Activated naive CD4-positive, alpha-beta T cell treated with anti-CD3 and anti-CD28 coated beads for 36 hours (primary cell): Measurements from ENCODE around the gene GART. TPM values are rescaled to one million over a fixed set of nuclear protein-coding genes. Genes with fewer than 3 reads are reported as not detected.

Experiments used
- CTCF ChIA-PET: fragments of 350-600 bp; sonication (Branson Sonifier 250); formaldehyde crosslinking; loops from one replicate; lab custom pipeline; 2021; ENCODE audit warnings: antibody characterized with exemption; lab: Charles Lee
- DNase-seq: peaks from one replicate; pipeline ENCODE4 v3.0.0-alpha.2; 2020
- H3K27ac Mint-ChIP-seq: one replicate; pipeline ENCODE4 v1.8.0; 2021; ENCODE audit warnings: mild to moderate bottlenecking, mixed read lengths
- H3K27me3 Mint-ChIP-seq: one replicate; pipeline ENCODE4 v1.8.0; 2021; ENCODE audit warnings: low read depth, mixed read lengths
- H3K36me3 Mint-ChIP-seq: one replicate; pipeline ENCODE4 v1.8.0; 2021; ENCODE audit warnings: low read depth, mixed read lengths
- H3K4me1 Mint-ChIP-seq: one replicate; pipeline ENCODE4 v1.8.0; 2021; ENCODE audit warnings: low read depth, mixed read lengths
- H3K4me3 Mint-ChIP-seq: one replicate; pipeline ENCODE4 v1.8.0; 2021; ENCODE audit warnings: mild to moderate bottlenecking, moderate library complexity, mixed read lengths
- H3K9me3 Mint-ChIP-seq: one replicate; pipeline ENCODE4 v1.8.0; 2021; ENCODE audit warnings: mixed read lengths
- intact Hi-C: fragments of 100-400 bp; cut with micrococcal nuclease; formaldehyde crosslinking; loops from one replicate; pipeline ENCODE4 v1.15.1; 2023
- total RNA-seq, 2 experiments: library from RNA; stranded (reverse); gene quantifications; one replicate each; pipeline ENCODE4 v1.2.3, GENCODE V29; 2021

GART gene
- total RNA-seq, 2 experiments from 2014 or later, result 234 to 237 TPM

- CTCF ChIA-PET, result interaction anchor here (0.6 to 1.5 kb wide), 2 partner anchors 12 to 21 kb away, joined by 4 to 7 read pairs; no protein-coding TSS in a partner anchor
- H3K27ac Mint-ChIP-seq, result no peak overlapping the region
- H3K36me3 Mint-ChIP-seq, result peaks cover 56% of the 10 kb centered on the region
- DNase-seq, result no peak
- no peaks in the 10 kb centered on the region for H3K9me3 Mint-ChIP-seq
- no peaks in the 10 kb centered on the region for H3K4me1 Mint-ChIP-seq
- no peak overlapping the region for H3K4me3 Mint-ChIP-seq
- intact Hi-C loops, result no loop called here
- no peaks in the 10 kb centered on the region for H3K27me3 Mint-ChIP-seq
Observed at GRCh38 chr21:33505833-33506232, 36.1 kb downstream of the GART start.

- no peak for DNase-seq
- no peak overlapping the region for H3K27ac Mint-ChIP-seq
- no peaks in the 10 kb centered on the region for H3K36me3 Mint-ChIP-seq
- no peaks in the 10 kb centered on the region for H3K9me3 Mint-ChIP-seq
- H3K27me3 Mint-ChIP-seq, result no peaks in the 10 kb centered on the region
- CTCF ChIA-PET, result interaction anchor here (1.1 kb wide), 1 partner anchor 21 kb away, joined by 3 read pairs; no protein-coding TSS in a partner anchor
- no peak overlapping the region for H3K4me3 Mint-ChIP-seq
- peaks cover 4% of the 10 kb centered on the region for H3K4me1 Mint-ChIP-seq
- intact Hi-C loops, result no loop called here
Observed at GRCh38 chr21:33496345-33496744, 45.6 kb downstream of the GART start.

- intact Hi-C loops, result no loop called here
- H3K27ac Mint-ChIP-seq, result no peak overlapping the region
- no peaks in the 10 kb centered on the region for H3K9me3 Mint-ChIP-seq
- DNase-seq, result no peak
- no peaks in the 10 kb centered on the region for H3K36me3 Mint-ChIP-seq
- H3K27me3 Mint-ChIP-seq, result no peaks in the 10 kb centered on the region
- peaks cover 6% of the 10 kb centered on the region for H3K4me1 Mint-ChIP-seq
- no peak overlapping the region for H3K4me3 Mint-ChIP-seq
- CTCF ChIA-PET, result interaction anchor here (1.1 kb wide), 1 partner anchor 20 kb away, joined by 3 read pairs; no protein-coding TSS in a partner anchor
Observed at GRCh38 chr21:33495743-33496142, 46.2 kb downstream of the GART start.

GRCh38 chr21:33493756-33494155, 48.2 kb downstream of the GART start:
- CTCF ChIA-PET, result no interaction called here
- intact Hi-C loops, result no loop called here
- no peaks in the 10 kb centered on the region for H3K9me3 Mint-ChIP-seq
- peaks cover 6% of the 10 kb centered on the region for H3K4me1 Mint-ChIP-seq
- no peak for DNase-seq
- no peaks in the 10 kb centered on the region for H3K27me3 Mint-ChIP-seq
- no peaks in the 10 kb centered on the region for H3K36me3 Mint-ChIP-seq
- no peak overlapping the region for H3K27ac Mint-ChIP-seq
- no peak overlapping the region for H3K4me3 Mint-ChIP-seq

- Mint-ChIP-seq H3K27me3 (no peaks in the 10 kb centered on the region), H3K27ac (no peak overlapping the region), H3K36me3 (no peaks in the 10 kb centered on the region), H3K4me3 (peak overlapping the region; percentile 36), H3K9me3 (no peaks in the 10 kb centered on the region), H3K4me1 (peaks cover 6% of the 10 kb centered on the region)
- no peak for DNase-seq
- CTCF ChIA-PET, result interaction anchor here (0.6 kb wide), 1 partner anchor 68 kb away, joined by 3 read pairs; no protein-coding TSS in a partner anchor
- intact Hi-C loops, result no loop called here
Observed at GRCh38 chr21:33492571-33492970, 49.3 kb downstream of the GART start.

GRCh38 chr21:33491373-33492102, 50.4 kb downstream of the GART start, which contains the start of gene DNAJC28:
Gene DNAJC28 (minus strand): TSS chr21:33491716. CDS start chr21:33489393, 2,323 bp downstream.
- CTCF ChIA-PET, result interaction anchor here (0.6 to 2.1 kb wide), 5 partner anchors 10 to 114 kb away, joined by 3 to 6 read pairs (median 3); no protein-coding TSS in a partner anchor
- Mint-ChIP-seq H3K4me3 (peak within 1 kb of the TSS; percentile 99), H3K9me3 (no peaks in the 10 kb centered on the region), H3K4me1 (peaks cover 6% of the 10 kb centered on the region), H3K36me3 (no peaks in the 10 kb centered on the region), H3K27me3 (no peaks in the 10 kb centered on the region), H3K27ac (peak within 1 kb of the TSS; percentile 91)
- intact Hi-C loops, result loop anchor here (1.0 kb wide), 3 partner anchors 12 to 150 kb away; partner anchors contain the start of genes CRYZL1, GART and TMEM50B
- peak; percentile 92 for DNase-seq

GRCh38 chr21:33490991-33491372, 50.9 kb downstream of the GART start:
- H3K9me3 Mint-ChIP-seq, result no peaks in the 10 kb centered on the region
- no peak for DNase-seq
- H3K4me3 Mint-ChIP-seq, result peak overlapping the region; percentile 99
- H3K36me3 Mint-ChIP-seq, result no peaks in the 10 kb centered on the region
- peaks cover 6% of the 10 kb centered on the region for H3K4me1 Mint-ChIP-seq
- no peaks in the 10 kb centered on the region for H3K27me3 Mint-ChIP-seq
- intact Hi-C loops, result loop anchor here (1.0 kb wide), 3 partner anchors 12 to 150 kb away; partner anchors contain the start of genes CRYZL1, GART and TMEM50B
- CTCF ChIA-PET, result interaction anchor here (0.6 to 2.1 kb wide), 6 partner anchors 10 to 191 kb away, joined by 3 to 6 read pairs (median 3); no protein-coding TSS in a partner anchor
- no peak overlapping the region for H3K27ac Mint-ChIP-seq

- no peak for DNase-seq
- H3K36me3 Mint-ChIP-seq, result no peaks in the 10 kb centered on the region
- H3K4me1 Mint-ChIP-seq, result peaks cover 6% of the 10 kb centered on the region
- H3K27ac Mint-ChIP-seq, result no peak overlapping the region
- no peaks in the 10 kb centered on the region for H3K9me3 Mint-ChIP-seq
- H3K4me3 Mint-ChIP-seq, result no peak overlapping the region
- CTCF ChIA-PET, result interaction anchor here (1.0 kb wide), 1 partner anchor 128 kb away, joined by 5 read pairs; no protein-coding TSS in a partner anchor
- intact Hi-C loops, result no loop called here
- H3K27me3 Mint-ChIP-seq, result no peaks in the 10 kb centered on the region
Observed at GRCh38 chr21:33488936-33489335, 53.0 kb downstream of the GART start.

- intact Hi-C loops, result no loop called here
- no peak overlapping the region for H3K27ac Mint-ChIP-seq
- DNase-seq, result no peak
Observed at GRCh38 chr21:33487996-33488395, 53.9 kb downstream of the GART start.

GRCh38 chr21:33481314-33481943, 60.5 kb downstream of the GART start:
- H3K27me3 Mint-ChIP-seq, result no peaks in the 10 kb centered on the region
- no peaks in the 10 kb centered on the region for H3K36me3 Mint-ChIP-seq
- H3K4me1 Mint-ChIP-seq, result peaks cover 15% of the 10 kb centered on the region
- CTCF ChIA-PET, result interaction anchor here (1.8 to 1.9 kb wide), 2 partner anchors 9 to 36 kb away, joined by 6 to 7 read pairs; partner anchors contain the start of gene DNAJC28
- DNase-seq, result no peak
- H3K4me3 Mint-ChIP-seq, result peak overlapping the region; percentile 6
- H3K27ac Mint-ChIP-seq, result no peak overlapping the region
- H3K9me3 Mint-ChIP-seq, result no peaks in the 10 kb centered on the region
- intact Hi-C loops, result no loop called here

More at GRCh38 chr21:33487996-33488395, 53.9 kb downstream of the GART start:
- Mint-ChIP-seq H3K9me3 (no peaks in the 10 kb centered on the region), H3K4me1 (peaks cover 6% of the 10 kb centered on the region), H3K27me3 (no peaks in the 10 kb centered on the region), H3K4me3 (no peak overlapping the region), H3K36me3 (no peaks in the 10 kb centered on the region)
- CTCF ChIA-PET, result no interaction called here

GRCh38 chr21:33480481-33481103, 61.3 kb downstream of the GART start:
- Mint-ChIP-seq H3K27me3 (no peaks in the 10 kb centered on the region), H3K4me1 (peaks cover 15% of the 10 kb centered on the region), H3K4me3 (peak overlapping the region; percentile 89), H3K9me3 (no peaks in the 10 kb centered on the region), H3K27ac (peak overlapping the region; percentile 68), H3K36me3 (no peaks in the 10 kb centered on the region)
- intact Hi-C loops, result no loop called here
- CTCF ChIA-PET, result interaction anchor here (0.7 to 2.6 kb wide), 5 partner anchors 10 to 120 kb away, joined by 3 to 11 read pairs (median 6); partner anchors contain the start of genes DNAJC28 and DONSON
- DNase-seq, result no peak
